Progenitor cell of endocrine pancreas (in vitro differentiated cells): Measurements from ENCODE around the gene SMCO2. TPM values are rescaled to one million over a fixed set of nuclear protein-coding genes. Genes with fewer than 3 reads are reported as not detected.

ENCODE experiments used
- DNase-seq: peaks from one replicate; pipeline ENCODE4 v3.0.0; 2021; ENCODE audit warnings: low spot score; ENCODE audit not compliant: unreplicated experiment
- H3K27ac Mint-ChIP-seq: 2 replicates; pipeline ENCODE4 v1.8.0; 2021; ENCODE audit warnings: mild to moderate bottlenecking, moderate library complexity, mixed read lengths
- H3K27me3 Mint-ChIP-seq: 2 replicates; pipeline ENCODE4 v1.8.0; 2021; ENCODE audit warnings: mixed read lengths
- H3K36me3 Mint-ChIP-seq: 2 replicates; pipeline ENCODE4 v1.8.0; 2022; ENCODE audit warnings: mixed read lengths; ENCODE audit not compliant: insufficient read depth
- H3K4me1 Mint-ChIP-seq: 2 replicates; pipeline ENCODE4 v1.8.0; 2021; ENCODE audit warnings: low read depth, mixed read lengths
- H3K4me3 Mint-ChIP-seq: 2 replicates; pipeline ENCODE4 v1.8.0; 2021; ENCODE audit warnings: low read depth, mild to moderate bottlenecking, moderate library complexity, mixed read lengths
- H3K9me3 Mint-ChIP-seq: 2 replicates; pipeline ENCODE4 v1.8.0; 2021; ENCODE audit warnings: low read depth, mixed read lengths
- total RNA-seq: library from RNA; stranded (reverse); gene quantifications from 2 replicates; pipeline ENCODE4 v1.2.1, GENCODE V29; 2021
- TF ChIP-seq, protein P1 (sequence below): fragments of 200-600 bp; sonication (generic); IDR thresholded peaks from one replicate; pipeline ENCODE4 v1.5.0; 2021; ENCODE audit warnings: antibody characterized with exemption, mild to moderate bottlenecking; ENCODE audit not compliant: unreplicated experiment

Gene SMCO2
- total RNA-seq, 1 donor from 2014 or later: 1.4 TPM

DNA sequence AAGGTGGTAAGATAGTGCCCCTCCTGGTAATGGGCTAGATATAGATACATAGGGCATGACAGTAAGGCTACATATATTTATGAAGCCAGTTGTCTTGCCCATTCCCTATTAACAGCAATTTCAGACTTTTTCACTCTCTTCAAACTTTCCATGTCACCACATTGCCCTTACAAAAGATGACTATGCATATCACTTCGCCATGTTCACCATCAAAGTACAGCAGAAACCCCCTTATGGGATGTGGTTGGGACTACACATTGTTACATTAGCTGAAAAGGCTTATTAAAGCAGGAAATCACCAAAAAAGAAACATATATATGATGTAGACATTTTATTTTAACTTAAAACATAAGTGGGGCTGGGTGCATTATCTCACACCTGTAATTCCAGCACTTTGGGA is 9.8 kb upstream of the SMCO2 start:
- Mint-ChIP-seq H3K4me1 (peaks cover 1% of the 10 kb centered on the region), H3K36me3 (peaks cover 2% of the 10 kb centered on the region), H3K27ac (no peak overlapping the region), H3K4me3 (no peak overlapping the region), H3K9me3 (peaks cover 2% of the 10 kb centered on the region), H3K27me3 (no peaks in the 10 kb centered on the region)
- TF ChIP-seq, protein P1, sequence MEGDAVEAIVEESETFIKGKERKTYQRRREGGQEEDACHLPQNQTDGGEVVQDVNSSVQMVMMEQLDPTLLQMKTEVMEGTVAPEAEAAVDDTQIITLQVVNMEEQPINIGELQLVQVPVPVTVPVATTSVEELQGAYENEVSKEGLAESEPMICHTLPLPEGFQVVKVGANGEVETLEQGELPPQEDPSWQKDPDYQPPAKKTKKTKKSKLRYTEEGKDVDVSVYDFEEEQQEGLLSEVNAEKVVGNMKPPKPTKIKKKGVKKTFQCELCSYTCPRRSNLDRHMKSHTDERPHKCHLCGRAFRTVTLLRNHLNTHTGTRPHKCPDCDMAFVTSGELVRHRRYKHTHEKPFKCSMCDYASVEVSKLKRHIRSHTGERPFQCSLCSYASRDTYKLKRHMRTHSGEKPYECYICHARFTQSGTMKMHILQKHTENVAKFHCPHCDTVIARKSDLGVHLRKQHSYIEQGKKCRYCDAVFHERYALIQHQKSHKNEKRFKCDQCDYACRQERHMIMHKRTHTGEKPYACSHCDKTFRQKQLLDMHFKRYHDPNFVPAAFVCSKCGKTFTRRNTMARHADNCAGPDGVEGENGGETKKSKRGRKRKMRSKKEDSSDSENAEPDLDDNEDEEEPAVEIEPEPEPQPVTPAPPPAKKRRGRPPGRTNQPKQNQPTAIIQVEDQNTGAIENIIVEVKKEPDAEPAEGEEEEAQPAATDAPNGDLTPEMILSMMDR: no peak
- DNase-seq: no peak

DNA sequence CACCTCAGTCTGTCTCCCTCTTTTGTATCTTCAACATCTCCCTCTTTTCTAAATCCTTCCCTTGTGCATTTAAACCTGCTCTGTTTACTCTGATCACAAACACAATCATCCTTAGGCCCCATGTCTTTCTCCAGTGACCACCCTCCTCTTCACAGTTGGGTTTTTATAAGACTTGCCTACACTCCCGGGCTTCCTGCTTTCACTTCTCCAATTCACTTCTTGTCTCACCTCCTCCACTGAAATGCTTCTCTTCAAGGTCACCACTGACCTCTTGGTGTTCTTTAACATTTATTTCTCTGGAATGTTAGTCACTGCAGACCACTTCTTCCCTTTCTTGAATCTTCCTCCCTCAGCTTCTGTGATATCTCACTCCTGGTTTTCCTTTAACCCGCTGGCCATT is 8.7 kb upstream of the SMCO2 start:
- DNase-seq: no peak
- Mint-ChIP-seq H3K27me3 (no peaks in the 10 kb centered on the region), H3K4me1 (peaks cover 3% of the 10 kb centered on the region), H3K36me3 (no peaks in the 10 kb centered on the region), H3K27ac (no peak overlapping the region), H3K9me3 (no peaks in the 10 kb centered on the region), H3K4me3 (no peak overlapping the region)
- TF ChIP-seq, protein P1: no peak

DNA sequence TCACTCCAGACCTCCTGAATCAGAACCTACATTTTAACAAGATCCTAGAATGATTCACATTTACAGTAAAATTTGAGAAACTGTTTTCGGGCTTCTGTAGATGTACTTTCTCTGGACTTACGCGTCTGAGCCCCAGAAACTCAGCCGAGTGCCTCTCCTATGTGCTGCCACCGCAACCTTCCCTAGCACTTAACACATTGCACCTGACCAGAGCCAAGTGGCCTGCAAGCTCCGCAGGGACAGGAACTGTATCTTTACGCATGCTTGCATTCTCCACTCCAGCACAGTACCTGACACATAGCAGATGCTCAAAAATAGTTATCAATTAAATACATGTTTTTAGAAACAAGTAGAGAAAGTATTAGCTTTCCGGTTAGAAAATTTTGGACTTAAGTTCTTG is 1.2 kb downstream of the SMCO2 start:
- DNase-seq: no peak
- no peak overlapping the region for H3K27ac Mint-ChIP-seq
- no peak overlapping the region for H3K4me3 Mint-ChIP-seq
- peaks cover 11% of the 10 kb centered on the region for H3K4me1 Mint-ChIP-seq
- no peaks in the 10 kb centered on the region for H3K27me3 Mint-ChIP-seq
- H3K9me3 Mint-ChIP-seq: peaks cover 6% of the 10 kb centered on the region
- no peaks in the 10 kb centered on the region for H3K36me3 Mint-ChIP-seq
- TF ChIP-seq, protein P1: no peak

- Mint-ChIP-seq H3K27ac (no peak overlapping the region), H3K36me3 (no peaks in the 10 kb centered on the region), H3K4me1 (peaks cover 7% of the 10 kb centered on the region), H3K9me3 (peaks cover 6% of the 10 kb centered on the region), H3K4me3 (no peak overlapping the region), H3K27me3 (no peaks in the 10 kb centered on the region)
- no peak for DNase-seq
- TF ChIP-seq, protein P1: no peak
Measured at GRCh38 chr12:27449026-27449425, 2.5 kb downstream of the SMCO2 start.

DNA sequence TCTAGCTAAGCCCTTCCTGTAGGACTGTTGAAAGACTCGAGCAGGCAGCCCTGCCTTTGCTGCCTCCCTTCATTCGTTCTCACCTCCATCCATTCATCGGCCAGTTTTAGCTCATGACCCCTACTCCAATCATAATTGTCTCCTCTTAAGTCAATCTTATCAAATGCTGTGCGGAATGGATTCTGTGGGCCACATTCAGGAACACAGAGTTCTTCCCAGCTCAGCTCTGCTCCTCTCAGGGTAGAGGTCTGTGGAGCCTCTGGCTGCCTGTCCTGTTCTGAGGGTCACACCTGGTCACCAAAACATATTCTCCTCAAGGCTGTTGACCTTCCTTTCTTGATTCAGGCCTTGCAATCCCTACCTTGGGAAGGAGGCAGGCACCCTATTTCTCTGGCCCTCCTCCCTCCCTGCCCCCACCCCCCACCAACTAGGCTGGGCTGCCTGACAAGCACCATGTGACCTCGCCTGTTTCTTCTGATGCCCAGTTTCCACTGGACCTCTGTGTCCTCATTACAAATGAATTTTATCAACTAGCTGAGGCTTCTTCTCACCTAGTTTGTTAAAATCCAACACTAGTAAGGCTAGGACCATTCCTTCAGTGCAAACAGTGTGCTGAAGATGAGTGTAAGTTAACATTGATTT is 3.5 kb downstream of the SMCO2 start:
- H3K4me1 Mint-ChIP-seq: peaks cover 7% of the 10 kb centered on the region
- TF ChIP-seq, protein P1: no peak
- H3K36me3 Mint-ChIP-seq: no peaks in the 10 kb centered on the region
- no peak for DNase-seq
- no peak overlapping the region for H3K27ac Mint-ChIP-seq
- no peaks in the 10 kb centered on the region for H3K9me3 Mint-ChIP-seq
- no peak overlapping the region for H3K4me3 Mint-ChIP-seq
- H3K27me3 Mint-ChIP-seq: no peaks in the 10 kb centered on the region
